Lung (tissue), 12 donors: ENCODE data around the gene WDR87. TPM values are rescaled to one million over a fixed set of nuclear protein-coding genes. Genes with fewer than 3 reads are reported as not detected.
A peak's percentile ranks its signal among the peaks of the same experiment; 100 is the strongest.

Source experiments
- ATAC-seq: fragments of 200-7000 bp; cut with Tn5 transposase; one replicate; pipeline ENCODE4 v1.9.1; 2020; ENCODE audit warnings: moderate number of reproducible peaks; ENCODE audit not compliant: insufficient read depth, low FRiP score
- DNase-seq, 3 donors: peaks; one replicate each; pipeline ENCODE4 v3.0.0-alpha.2; 2013 to 2017
- H3K27ac ChIP-seq, 2 donors: one replicate each; pipeline ENCODE4 v1.5.1; 2013; ENCODE audit warnings: mild to moderate bottlenecking in 2 of 2, moderate library complexity in 2 of 2, control low read depth in 1 of 2, inconsistent platforms in 1 of 2, low read depth in 1 of 2, low read length in 1 of 2
- H3K27me3 ChIP-seq, 3 donors: one replicate each; pipeline ENCODE4 v1.5.1; 2013; ENCODE audit warnings: low read length in 2 of 3; ENCODE audit not compliant: control insufficient read depth in 3 of 3, insufficient read depth in 3 of 3
- H3K36me3 ChIP-seq, 4 donors: one replicate each; pipeline ENCODE4 v1.5.1; 2013; ENCODE audit warnings: low read length in 4 of 4, mild to moderate bottlenecking in 1 of 4, moderate library complexity in 1 of 4; ENCODE audit not compliant: control insufficient read depth in 4 of 4, insufficient read depth in 4 of 4
- H3K4me1 ChIP-seq, 5 donors: one replicate each; pipeline ENCODE4 v1.5.1; 2013; ENCODE audit warnings: low read length in 5 of 5, mild to moderate bottlenecking in 2 of 5, moderate library complexity in 1 of 5; ENCODE audit not compliant: control insufficient read depth in 5 of 5, insufficient read depth in 5 of 5
- H3K4me3 ChIP-seq: one replicate; pipeline ENCODE4 v1.5.1; 2013; ENCODE audit warnings: mild to moderate bottlenecking, control low read depth, moderate library complexity
- H3K9ac ChIP-seq, 2 donors: one replicate each; pipeline ENCODE4 v1.5.1; 2013; ENCODE audit warnings: low read length in 2 of 2, control low read depth in 1 of 2; ENCODE audit not compliant: insufficient read depth in 1 of 2
- H3K9me3 ChIP-seq, 4 donors: one replicate each; pipeline ENCODE4 v1.5.1; 2013; ENCODE audit warnings: low read length in 3 of 4, mild to moderate bottlenecking in 1 of 4, moderate library complexity in 1 of 4; ENCODE audit not compliant: control insufficient read depth in 4 of 4, insufficient read depth in 3 of 4
- CTCF ChIP-seq: IDR thresholded peaks from 2 replicates; pipeline ENCODE4 v1.5.1; 2012; ENCODE audit warnings: mild to moderate bottlenecking; ENCODE audit errors: control extremely low read depth, extremely low read depth
- WGBS, 2 donors: extraction: QIAGEN DNeasy Blood & Tissue Kit; methylation state at CpG; one replicate each; pipeline ENCODE4 v1.1.7; 2013; 5-methylcytosine and 5-hydroxymethylcytosine counted together
- polyA plus RNA-seq, 2 donors: library from polyadenylated mRNA; stranded (reverse); fragments of 200-250 nt; gene quantifications; one replicate each; pipeline ENCODE4 v1.2.1, GENCODE V29; 2013
- total RNA-seq, 2 donors: library from RNA; depleted of rRNA in 1 of 2; stranded (reverse); fragments of >200 nt in 1 of 2; gene quantifications; one replicate each; pipeline ENCODE4 v1.2.1, GENCODE V29; 2014 to 2021
- donor health status: control.
- donor health status: control.
- donor health status: Bipolar disorder and iron deficiency.
- donor health status: healthy.
- donor health status: DM: yes; HTN: yes; CAD: no.

WDR87 gene
- total and polyA plus RNA-seq, 4 donors = not detected

DNA sequence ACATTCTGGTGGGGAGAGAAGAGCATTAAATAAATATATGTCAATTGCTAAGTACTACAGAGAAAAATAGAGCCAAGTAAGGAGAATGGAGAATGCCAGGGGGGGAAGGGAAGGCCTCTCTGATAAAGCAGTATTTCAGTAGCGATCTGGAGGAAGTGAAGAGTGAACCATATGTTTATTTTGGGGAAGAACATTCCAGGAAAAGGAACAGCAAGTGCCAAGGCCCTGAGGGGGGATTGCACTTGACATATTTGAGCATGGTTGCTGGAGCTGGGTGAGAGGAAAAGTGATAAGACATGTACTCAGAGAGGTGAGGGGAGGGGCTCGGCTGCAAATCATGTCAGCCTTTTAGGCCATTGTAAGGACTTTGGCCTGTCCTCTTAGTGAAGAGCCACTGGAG is 30.4 kb downstream of the WDR87 start:
- H3K4me3 ChIP-seq = no peak overlapping the region
- H3K9me3 ChIP-seq = no peaks in the 10 kb centered on the region
- 34 to 42% methylated on average over 2 of the region's 2 CpGs for WGBS, 2 donors
- DNase-seq (peak in 1 of 3 donors; percentile 23), ATAC-seq (no peak)
- H3K9ac ChIP-seq = no peak overlapping the region
- no peaks in the 10 kb centered on the region for H3K27me3 ChIP-seq
- no peaks in the 10 kb centered on the region for H3K4me1 ChIP-seq
- H3K36me3 ChIP-seq = no peaks in the 10 kb centered on the region
- no peak for TF ChIP-seq CTCF
- H3K27ac ChIP-seq = no peak overlapping the region

DNA sequence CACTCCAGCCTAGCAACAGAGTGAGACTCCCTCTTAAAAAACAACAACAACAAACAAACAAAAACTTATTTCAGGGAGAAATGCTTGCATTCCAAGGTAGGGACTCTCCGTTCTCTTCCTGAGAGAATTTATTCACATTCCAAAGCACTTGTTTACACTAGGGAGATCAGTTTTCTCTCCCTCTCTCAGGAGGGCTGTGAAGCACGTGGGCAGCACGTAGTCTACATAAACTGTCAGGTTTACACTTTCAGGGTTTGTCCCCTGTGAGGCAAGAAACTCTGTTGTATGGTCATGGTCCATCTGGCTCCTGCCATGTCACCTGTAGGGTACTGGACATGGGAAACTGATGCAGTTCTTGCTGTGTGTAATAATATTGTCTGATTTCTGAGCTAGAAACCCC is 31.6 kb downstream of the WDR87 start:
- WGBS, 2 donors = 32 to 47% methylated on average over 3 of the region's 3 CpGs
- Histone ChIP-seq H3K9ac (no peak overlapping the region), H3K4me3 (no peak overlapping the region), H3K4me1 (no peaks in the 10 kb centered on the region), H3K9me3 (no peaks in the 10 kb centered on the region), H3K36me3 (no peaks in the 10 kb centered on the region), H3K27me3 (no peaks in the 10 kb centered on the region), H3K27ac (no peak overlapping the region)
- DNase-seq (peak in 1 of 3 donors; percentile 18), ATAC-seq (no peak)
- no peak for TF ChIP-seq CTCF

- TF ChIP-seq CTCF = no peak
- Histone ChIP-seq H3K27me3 (no peaks in the 10 kb centered on the region), H3K9ac (no peak overlapping the region), H3K36me3 (no peaks in the 10 kb centered on the region), H3K4me3 (no peak overlapping the region), H3K27ac (no peak overlapping the region), H3K4me1 (no peaks in the 10 kb centered on the region), H3K9me3 (peaks cover 0 to 3% (median 0%) of the 10 kb centered on the region in 4 donors)
- DNase-seq = no peak
- WGBS, 2 donors = 84 to 85% methylated on average over 5 of the region's 5 CpGs
- ATAC-seq = no peak
Measured at GRCh38 chr19:37872383-37872782, 34.0 kb downstream of the WDR87 start.

- Histone ChIP-seq H3K9me3 (peaks cover 0 to 5% (median 0%) of the 10 kb centered on the region in 4 donors), H3K27me3 (no peaks in the 10 kb centered on the region), H3K4me3 (no peak overlapping the region), H3K27ac (no peak overlapping the region), H3K4me1 (no peaks in the 10 kb centered on the region), H3K36me3 (no peaks in the 10 kb centered on the region), H3K9ac (no peak overlapping the region)
- TF ChIP-seq CTCF = no peak
- DNase-seq (no peak), ATAC-seq (no peak)
- WGBS, 2 donors = 51 to 75% methylated on average over 4 of the region's 4 CpGs
Measured at GRCh38 chr19:37869766-37870340, 36.5 kb downstream of the WDR87 start.
